Progenitor cell of endocrine pancreas (in vitro differentiated cells): ENCODE results near the gene PLCD3. TPM values are rescaled to one million over a fixed set of nuclear protein-coding genes. Genes with fewer than 3 reads are reported as not detected.
A peak's percentile ranks its signal among the peaks of the same experiment; 100 is the strongest.

ENCODE experiments used
- DNase-seq: peaks from one replicate; pipeline ENCODE4 v3.0.0; 2021; ENCODE audit warnings: low spot score; ENCODE audit not compliant: unreplicated experiment
- H3K27ac Mint-ChIP-seq: 2 replicates; pipeline ENCODE4 v1.8.0; 2021; ENCODE audit warnings: mild to moderate bottlenecking, moderate library complexity, mixed read lengths
- H3K27me3 Mint-ChIP-seq: 2 replicates; pipeline ENCODE4 v1.8.0; 2021; ENCODE audit warnings: mixed read lengths
- H3K36me3 Mint-ChIP-seq: 2 replicates; pipeline ENCODE4 v1.8.0; 2022; ENCODE audit warnings: mixed read lengths; ENCODE audit not compliant: insufficient read depth
- H3K4me1 Mint-ChIP-seq: 2 replicates; pipeline ENCODE4 v1.8.0; 2021; ENCODE audit warnings: low read depth, mixed read lengths
- H3K4me3 Mint-ChIP-seq: 2 replicates; pipeline ENCODE4 v1.8.0; 2021; ENCODE audit warnings: low read depth, mild to moderate bottlenecking, moderate library complexity, mixed read lengths
- H3K9me3 Mint-ChIP-seq: 2 replicates; pipeline ENCODE4 v1.8.0; 2021; ENCODE audit warnings: low read depth, mixed read lengths
- CTCF ChIP-seq: fragments of 200-600 bp; sonication (generic); IDR thresholded peaks from one replicate; pipeline ENCODE4 v1.5.0; 2021; ENCODE audit warnings: antibody characterized with exemption, mild to moderate bottlenecking; ENCODE audit not compliant: unreplicated experiment
- total RNA-seq: library from RNA; stranded (reverse); gene quantifications from 2 replicates; pipeline ENCODE4 v1.2.1, GENCODE V29; 2021

Gene PLCD3
- total RNA-seq, 1 donor from 2014 or later, result 26.7 TPM

- H3K36me3 Mint-ChIP-seq, result peaks cover 1% of the 10 kb centered on the region
- no peak overlapping the region for H3K27ac Mint-ChIP-seq
- no peak for TF ChIP-seq CTCF
- H3K27me3 Mint-ChIP-seq, result no peaks in the 10 kb centered on the region
- peaks cover 37% of the 10 kb centered on the region for H3K4me1 Mint-ChIP-seq
- H3K4me3 Mint-ChIP-seq, result no peak overlapping the region
- H3K9me3 Mint-ChIP-seq, result no peaks in the 10 kb centered on the region
- no peak for DNase-seq
These were observed 22.7 kb upstream of the PLCD3 start for GRCh38 chr17:45155029-45155428.

GRCh38 chr17:45150911-45151809 is 18.8 kb upstream of the PLCD3 start:
- no peak for DNase-seq
- Mint-ChIP-seq H3K27ac (peak overlapping the region; percentile 8), H3K36me3 (no peaks in the 10 kb centered on the region), H3K9me3 (no peaks in the 10 kb centered on the region), H3K4me1 (peaks cover 26% of the 10 kb centered on the region), H3K27me3 (no peaks in the 10 kb centered on the region), H3K4me3 (peak overlapping the region; percentile 60)
- TF ChIP-seq CTCF, result no peak

- peak overlapping the region; percentile 100 for H3K27ac Mint-ChIP-seq
- H3K27me3 Mint-ChIP-seq, result no peaks in the 10 kb centered on the region
- no peak for DNase-seq
- no peaks in the 10 kb centered on the region for H3K36me3 Mint-ChIP-seq
- H3K4me1 Mint-ChIP-seq, result peaks cover 24% of the 10 kb centered on the region
- H3K4me3 Mint-ChIP-seq, result peak overlapping the region; percentile 99
- TF ChIP-seq CTCF, result no peak
- H3K9me3 Mint-ChIP-seq, result no peaks in the 10 kb centered on the region
These were observed 17.7 kb upstream of the PLCD3 start for GRCh38 chr17:45149669-45150664.

GRCh38 chr17:45149037-45149668 is 16.8 kb upstream of the PLCD3 start:
- H3K4me1 Mint-ChIP-seq, result peaks cover 24% of the 10 kb centered on the region
- no peaks in the 10 kb centered on the region for H3K36me3 Mint-ChIP-seq
- H3K9me3 Mint-ChIP-seq, result no peaks in the 10 kb centered on the region
- TF ChIP-seq CTCF, result peak; percentile 77
- H3K27me3 Mint-ChIP-seq, result no peaks in the 10 kb centered on the region
- H3K27ac Mint-ChIP-seq, result peak overlapping the region; percentile 100
- H3K4me3 Mint-ChIP-seq, result peak overlapping the region; percentile 99
- DNase-seq, result peak; percentile 81
